NCI-H82 (cell line): ENCODE measurements around the gene SNRNP35.
A peak's percentile ranks its signal among the peaks of the same experiment; 100 is the strongest.
"Not testable (repeated sequence)": the region's sequence is repeated elsewhere in the genome, so short reads cannot be mapped to it uniquely, and the experiment has no call there.

Source experiments
- DNase-seq: peaks from one replicate; lab custom pipeline; 2025; lab: John Stamatoyannopoulos, UW

SNRNP35 gene

GRCh38 chr12:123489580-123489979, 31.6 kb downstream of the SNRNP35 start:
- no peak for DNase-seq

- no peak for DNase-seq
These were observed 32.1 kb downstream of the SNRNP35 start for GRCh38 chr12:123490089-123490488.

GRCh38 chr12:123491056-123491455, 33.1 kb downstream of the SNRNP35 start:
- DNase-seq = no peak

- no peak for DNase-seq
These were observed 33.5 kb downstream of the SNRNP35 start for GRCh38 chr12:123491481-123491880.

GRCh38 chr12:123492339-123493039, 34.5 kb downstream of the SNRNP35 start:
- DNase-seq = peak; percentile 81

GRCh38 chr12:123494124-123494851, 36.3 kb downstream of the SNRNP35 start:
- peak; percentile 38 for DNase-seq

- DNase-seq = no peak
These were observed 39.1 kb downstream of the SNRNP35 start for GRCh38 chr12:123497065-123497464.

GRCh38 chr12:123498126-123498825, 40.3 kb downstream of the SNRNP35 start:
- no peak for DNase-seq

GRCh38 chr12:123499332-123499731, 41.4 kb downstream of the SNRNP35 start:
- DNase-seq = no peak

GRCh38 chr12:123502163-123502704, 44.3 kb downstream of the SNRNP35 start:
- DNase-seq = no peak

- no peak for DNase-seq
These were observed 48.3 kb downstream of the SNRNP35 start for GRCh38 chr12:123506059-123506842.

- DNase-seq = no peak
These were observed 48.9 kb downstream of the SNRNP35 start for GRCh38 chr12:123506843-123507236.

- no peak for DNase-seq
These were observed 55.1 kb downstream of the SNRNP35 start for GRCh38 chr12:123512838-123513665.

- no peak for DNase-seq
These were observed 55.9 kb downstream of the SNRNP35 start for GRCh38 chr12:123513805-123514204.

GRCh38 chr12:123514582-123515221, 56.8 kb downstream of the SNRNP35 start:
- DNase-seq = not testable (repeated sequence)

- DNase-seq = no peak
These were observed 58.4 kb downstream of the SNRNP35 start for GRCh38 chr12:123516216-123516780.
